GM12878 (cell line): ENCODE measurements around the gene RAB12. TPM values are rescaled to one million over a fixed set of nuclear protein-coding genes. Genes with fewer than 3 reads are reported as not detected.

Source experiments
- ATAC-seq: fragments of 200-7000 bp; cut with Tn5 transposase; 3 replicates; pipeline ENCODE4 v1.9.1; 2020; ENCODE audit warnings: mild to moderate bottlenecking, moderate library complexity
- BruUV-seq: library from RNA; stranded (reverse); fragments of 400-500 nt; replicated peaks from 2 replicates; lab custom pipeline; 2021; lab: Mats Ljungman, UMichigan
- CTCF ChIA-PET: fragments of 300-600 bp; sonication (Branson Sonifier 250); formaldehyde crosslinking; extraction: SDS; loops from one replicate; lab custom pipeline; 2021; ENCODE audit warnings: inconsistent platforms; lab: Yijun Ruan, JAX
- POLR2A ChIA-PET: fragments of 350-600 bp; formaldehyde crosslinking; extraction: SDS; loops from one replicate; lab custom pipeline; 2021; ENCODE audit warnings: inconsistent platforms; lab: Charles Lee
- RAD21 ChIA-PET: fragments of 300-600 bp; sonication (Branson Sonifier 250); formaldehyde crosslinking; loops from one replicate; lab custom pipeline; 2023; ENCODE audit warnings: antibody characterized with exemption; ENCODE audit not compliant: unreplicated experiment; lab: Charles Lee
- SMC1A ChIA-PET: fragments of 300-600 bp; sonication (Branson Sonifier 250); formaldehyde crosslinking; loops from one replicate; lab custom pipeline; 2023; ENCODE audit not compliant: unreplicated experiment, uncharacterized antibody; lab: Charles Lee
- DNase-seq: peaks from one replicate; pipeline ENCODE4 v3.0.0-alpha.2; 2011; ENCODE audit warnings: low read depth, low spot score
- FAIRE-seq: peaks from 3 replicates; lab custom pipeline; 2011; peaks lifted over from hg19 to GRCh38; lab: Jason Lieb, UNC
- H2AFZ ChIP-seq: 2 replicates; pipeline ENCODE4 v1.6.0; 2011; ENCODE audit warnings: low read depth, low read length, control low read depth; ENCODE audit not compliant: control insufficient read depth
- H3K27ac ChIP-seq: 2 replicates; pipeline ENCODE4 v1.5.1; 2011; ENCODE audit warnings: control low read depth; ENCODE audit not compliant: control insufficient read depth, insufficient read depth
- H3K27me3 ChIP-seq, 2 experiments: replicated peaks in 1 of 2; 2 replicates each; pipeline versions ENCODE4 v1.6.0 to v1.6.1; 2011; ENCODE audit warnings: low read length in 1 of 2; ENCODE audit not compliant: control insufficient read depth in 2 of 2, insufficient read depth in 2 of 2
- H3K36me3 ChIP-seq, 2 experiments: 2 replicates each; pipeline ENCODE4 v1.5.1; 2011; ENCODE audit warnings: low read length in 1 of 2; ENCODE audit not compliant: control insufficient read depth in 2 of 2, insufficient read depth in 2 of 2
- H3K4me1 ChIP-seq: 2 replicates; pipeline ENCODE4 v1.6.1; 2011; ENCODE audit warnings: mild to moderate bottlenecking, low read length, moderate library complexity, mixed read lengths; ENCODE audit not compliant: control insufficient read depth, insufficient read depth
- H3K4me2 ChIP-seq: 2 replicates; pipeline ENCODE4 v1.6.0; 2011; ENCODE audit warnings: control low read depth; ENCODE audit not compliant: control insufficient read depth, insufficient read depth
- H3K4me3 ChIP-seq: fragments of 200-600 bp; sonication (generic); 2 replicates; pipeline ENCODE4 v1.5.1; 2016
- H3K79me2 ChIP-seq: 2 replicates; pipeline ENCODE4 v1.6.0; 2011; ENCODE audit warnings: low read length; ENCODE audit not compliant: control insufficient read depth, insufficient read depth
- H3K9ac ChIP-seq: 2 replicates; pipeline ENCODE4 v1.8.0; 2011; ENCODE audit warnings: low read length, control low read depth, mixed read lengths; ENCODE audit not compliant: control insufficient read depth, insufficient read depth
- H3K9me3 ChIP-seq: replicated peaks from 3 replicates; pipeline ENCODE4 v1.5.1; 2011; ENCODE audit warnings: mild to moderate bottlenecking, low read length; ENCODE audit not compliant: control insufficient read depth, insufficient read depth
- H4K20me1 ChIP-seq: 2 replicates; pipeline ENCODE4 v1.6.0; 2011; ENCODE audit not compliant: control insufficient read depth, insufficient read depth
- BACH1 ChIP-seq: fragments of 450-650 bp; IDR thresholded peaks from 2 replicates; pipeline ENCODE4 v1.6.1; 2017; ENCODE audit warnings: mild to moderate bottlenecking, borderline replicate concordance
- EED ChIP-seq: sonication (generic); IDR thresholded peaks from 2 replicates; pipeline ENCODE4 v1.6.1; 2016; ENCODE audit warnings: antibody characterized with exemption, low read depth
- EP300 ChIP-seq, 2 experiments: fragments of 150-350 bp in 1 of 2; IDR thresholded peaks; 2 replicates each; pipeline ENCODE4 v1.6.1; 2011 to 2012; ENCODE audit warnings: low read depth in 2 of 2, low read length in 2 of 2, borderline replicate concordance in 1 of 2, improper control_type of control experiment in 1 of 2, inconsistent platforms in 1 of 2; ENCODE audit not compliant: control insufficient read depth in 1 of 2
- IKZF1 ChIP-seq: fragments of 450-650 bp; conservative IDR thresholded peaks from 2 replicates; pipeline ENCODE4 v1.6.1; 2017; ENCODE audit warnings: antibody characterized with exemption, mild to moderate bottlenecking
- IRF4 ChIP-seq: IDR thresholded peaks from 2 replicates; pipeline ENCODE4 v1.6.1; 2011; ENCODE audit warnings: low read depth, low read length
- KDM1A ChIP-seq: fragments of 200-600 bp; sonication (generic); IDR thresholded peaks from 2 replicates; pipeline ENCODE4 v1.6.1; 2016; ENCODE audit warnings: borderline replicate concordance
- MYB ChIP-seq: fragments of 150-350 bp; IDR thresholded peaks from 2 replicates; pipeline ENCODE4 v1.6.1; 2014; ENCODE audit warnings: mild to moderate bottlenecking, low read depth, low read length, borderline replicate concordance
- NBN ChIP-seq: fragments of 450-650 bp; IDR thresholded peaks from 2 replicates; pipeline ENCODE4 v1.6.1; 2016
- RAD21 ChIP-seq: IDR thresholded peaks from 2 replicates; pipeline ENCODE4 v1.6.1; 2011; ENCODE audit warnings: mild to moderate bottlenecking, low read depth, low read length, moderate library complexity; ENCODE audit not compliant: insufficient read depth
- RB1 ChIP-seq: fragments of 450-650 bp; formaldehyde crosslinking; IDR thresholded peaks from 2 replicates; pipeline ENCODE4 v1.6.1; 2017; ENCODE audit warnings: mild to moderate bottlenecking, borderline replicate concordance
- RFX5 ChIP-seq: IDR thresholded peaks from 2 replicates; pipeline ENCODE4 v1.6.1; 2011; ENCODE audit warnings: low read depth, low read length, improper control_type of control experiment
- SIN3A ChIP-seq: IDR thresholded peaks from 2 replicates; pipeline ENCODE4 v1.6.1; 2012; ENCODE audit warnings: low read depth, low read length, improper control_type of control experiment
- SPI1 ChIP-seq: IDR thresholded peaks from 2 replicates; pipeline ENCODE4 v1.6.1; 2011; ENCODE audit warnings: low read depth, mild to moderate bottlenecking, low read length, moderate library complexity, borderline replicate concordance; ENCODE audit not compliant: insufficient read depth
- TAF1 ChIP-seq: IDR thresholded peaks from 2 replicates; pipeline ENCODE4 v1.6.1; 2011; ENCODE audit warnings: mild to moderate bottlenecking, low read depth, low read length, borderline replicate concordance
- USF1 ChIP-seq: IDR thresholded peaks from 2 replicates; pipeline ENCODE4 v1.6.1; 2011; ENCODE audit warnings: borderline replicate concordance, low read depth, mild to moderate bottlenecking, moderate library complexity, mixed read lengths, low read length; ENCODE audit not compliant: insufficient read depth; ENCODE audit errors: extremely low read length
- ZNF207 ChIP-seq: fragments of 450-650 bp; IDR thresholded peaks from 2 replicates; pipeline ENCODE4 v1.6.1; 2014; ENCODE audit warnings: antibody characterized with exemption, mild to moderate bottlenecking, borderline replicate concordance
- ZNF274 ChIP-seq: IDR thresholded peaks from one replicate; pipeline ENCODE4 v1.8.0; 2011; ENCODE audit not compliant: insufficient read length, insufficient read depth
- WGBS: methylation state at CpG from one replicate; pipeline ENCODE4 v1.1.6; 2016; ENCODE audit warnings: low lambda C conversion rate; ENCODE audit not compliant: insufficient replicate concordance, insufficient coverage; ENCODE audit errors: missing lambda C conversion rate; 5-methylcytosine and 5-hydroxymethylcytosine counted together
- in situ Hi-C: fragments of 300-500 bp; cut with MboI; formaldehyde crosslinking; loops from 9 replicates; pipeline ENCODE4 v1.14.3; 2018; ENCODE audit warnings: mixed read lengths
- intact Hi-C: fragments of 100-400 bp; cut with micrococcal nuclease; formaldehyde crosslinking; loops from one replicate; pipeline ENCODE4 v1.14.2; 2022; ENCODE audit not compliant: unreplicated experiment
- polyA plus RNA-seq, 11 experiments: library from polyadenylated mRNA; depleted of rRNA in 4 of 11; unstranded in 6 of 11; stranded (reverse) in 5 of 11; fragments of >200 nt; fragmentation: Nextera tagmentation in 4 of 11; fragmentation: Illumina TruSeq in 1 of 11; extraction: Ambion mirVana in 4 of 11; extraction: Trizol in 1 of 11; gene quantifications; 1 replicate in 1 of 11; 2 replicates in 10 of 11; pipeline versions ENCODE4 v1.2.1 to v1.2.3, GENCODE V29; 2011 to 2016; ENCODE audit warnings: inconsistent platforms in 2 of 11, missing spikeins in 2 of 11, low read depth in 1 of 11
- total RNA-seq, 4 experiments: library from RNA; depleted of rRNA in 3 of 4; stranded (reverse); fragments of >200 nt in 3 of 4; fragmentation: Illumina TruSeq in 1 of 4; extraction: Trizol in 1 of 4; gene quantifications; 2 replicates each; pipeline versions ENCODE4 v1.2.1 to v1.2.3, GENCODE V29; 2013 to 2021

Gene RAB12
- total and polyA plus RNA-seq, 10 of the 15 experiments (the other 5 are each of a cell fraction or from before 2014, with no cell fraction given), result 0.71 to 29.8 (median 14.0) TPM

- CTCF ChIA-PET, result interaction anchor here (0.8 to 2.0 kb wide), 4 partner anchors 13 to 147 kb away, joined by 3 to 7 read pairs (median 4); no protein-coding TSS in a partner anchor
These were observed 16.3 kb downstream of the RAB12 start for GRCh38 chr18:8625461-8626092.

More at GRCh38 chr18:8625461-8626092, 16.3 kb downstream of the RAB12 start:
- H3K4me3 ChIP-seq, result no peak overlapping the region
- ATAC-seq (no peak), FAIRE-seq (no peak), DNase-seq (no peak)
- SMC1A ChIA-PET, result interaction anchor here (1.0 to 1.2 kb wide), 2 partner anchors 17 to 22 kb away, joined by 3 to 4 read pairs; no protein-coding TSS in a partner anchor
- no peak overlapping the region for H2AFZ ChIP-seq
- peaks cover 7 to 25% of the 10 kb centered on the region in 2 experiments for H3K36me3 ChIP-seq
- intact Hi-C loops (no loop called here), in situ Hi-C loops (loop anchor here (25.0 kb wide), 1 partner anchor 1413 kb away; no protein-coding TSS in a partner anchor)
- H3K27me3 ChIP-seq, result no peaks in the 10 kb centered on the region
- H3K9me3 ChIP-seq, result peaks cover 5% of the 10 kb centered on the region; the same call in 2 of the 3 replicates
- 95% methylated on average over 13 of the region's 13 CpGs for WGBS
- H4K20me1 ChIP-seq, result no peaks in the 10 kb centered on the region; the same call in 1 of the 2 replicates
- no peak overlapping the region for H3K9ac ChIP-seq
- peaks cover 8% of the 10 kb centered on the region for H3K4me1 ChIP-seq
- RAD21 ChIA-PET, result no interaction called here
- H3K4me2 ChIP-seq, result no peak overlapping the region
- POLR2A ChIA-PET, result interaction anchor here (0.6 kb wide), 1 partner anchor 382 kb away, joined by 4 read pairs; no protein-coding TSS in a partner anchor
- BruUV-seq, result no TSS peak
- H3K79me2 ChIP-seq, result peaks cover 38% of the 10 kb centered on the region
- H3K27ac ChIP-seq, result no peak overlapping the region
- TF ChIP-seq BACH1, result no peak
- TF ChIP-seq ZNF274, result no peak
- no peak for TF ChIP-seq NBN
- TF ChIP-seq MYB, result no peak
- no peak for TF ChIP-seq ZNF207
- TF ChIP-seq USF1, result no peak
- TF ChIP-seq RB1, result no peak
- no peak for TF ChIP-seq IKZF1
- TF ChIP-seq KDM1A, result no peak
- no peak for TF ChIP-seq TAF1
- TF ChIP-seq EED, result no peak
- TF ChIP-seq IRF4, result no peak
- no peak for TF ChIP-seq SPI1
- no peak for TF ChIP-seq RAD21
- no peak for TF ChIP-seq EP300 (IDR thresholded peaks at IDR 0.05; ENCODE audit: borderline replicate concordance in 1 of 2, control insufficient read depth in 1 of 2, low read depth in 2 of 2, low read length in 2 of 2)
- no peak for TF ChIP-seq SIN3A
- TF ChIP-seq RFX5, result no peak
